Measurements from ENCODE around the gene GTF3C4. TPM values are rescaled to one million over a fixed set of nuclear protein-coding genes. Genes with fewer than 3 reads are reported as not detected.

The GTF3C4 gene
- total and polyA plus RNA-seq, 2 experiments from 2014 or later = 9.5 to 39.6 TPM

DNA sequence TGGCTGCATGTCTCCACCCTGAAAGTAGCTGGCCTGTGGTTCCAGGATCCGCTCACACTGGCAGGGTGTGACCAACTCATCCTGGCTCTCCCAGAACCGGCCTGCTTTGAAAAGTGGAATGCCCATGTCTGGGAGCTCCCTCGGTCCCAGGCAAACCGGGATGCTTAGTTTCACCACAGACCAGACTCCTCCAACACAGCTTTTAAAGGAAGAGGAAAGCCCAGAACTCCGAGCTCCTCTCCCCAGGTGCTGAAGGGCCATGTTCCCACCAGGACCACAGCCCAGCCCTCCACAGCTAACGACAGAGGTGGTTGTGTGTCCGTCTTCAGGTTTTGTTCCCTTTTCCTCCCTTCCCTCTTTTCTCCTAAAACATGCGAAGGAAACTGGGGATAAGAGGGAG lies 38.0 kb downstream of the GTF3C4 start:
- H3K36me3 ChIP-seq (ENCODE audit: insufficient read depth) = no peaks in the 10 kb centered on the region
- H3K4me1 Mint-ChIP-seq = no peaks in the 10 kb centered on the region
- no peak overlapping the region for H3K4me3 Mint-ChIP-seq
- TF ChIP-seq, protein P1, sequence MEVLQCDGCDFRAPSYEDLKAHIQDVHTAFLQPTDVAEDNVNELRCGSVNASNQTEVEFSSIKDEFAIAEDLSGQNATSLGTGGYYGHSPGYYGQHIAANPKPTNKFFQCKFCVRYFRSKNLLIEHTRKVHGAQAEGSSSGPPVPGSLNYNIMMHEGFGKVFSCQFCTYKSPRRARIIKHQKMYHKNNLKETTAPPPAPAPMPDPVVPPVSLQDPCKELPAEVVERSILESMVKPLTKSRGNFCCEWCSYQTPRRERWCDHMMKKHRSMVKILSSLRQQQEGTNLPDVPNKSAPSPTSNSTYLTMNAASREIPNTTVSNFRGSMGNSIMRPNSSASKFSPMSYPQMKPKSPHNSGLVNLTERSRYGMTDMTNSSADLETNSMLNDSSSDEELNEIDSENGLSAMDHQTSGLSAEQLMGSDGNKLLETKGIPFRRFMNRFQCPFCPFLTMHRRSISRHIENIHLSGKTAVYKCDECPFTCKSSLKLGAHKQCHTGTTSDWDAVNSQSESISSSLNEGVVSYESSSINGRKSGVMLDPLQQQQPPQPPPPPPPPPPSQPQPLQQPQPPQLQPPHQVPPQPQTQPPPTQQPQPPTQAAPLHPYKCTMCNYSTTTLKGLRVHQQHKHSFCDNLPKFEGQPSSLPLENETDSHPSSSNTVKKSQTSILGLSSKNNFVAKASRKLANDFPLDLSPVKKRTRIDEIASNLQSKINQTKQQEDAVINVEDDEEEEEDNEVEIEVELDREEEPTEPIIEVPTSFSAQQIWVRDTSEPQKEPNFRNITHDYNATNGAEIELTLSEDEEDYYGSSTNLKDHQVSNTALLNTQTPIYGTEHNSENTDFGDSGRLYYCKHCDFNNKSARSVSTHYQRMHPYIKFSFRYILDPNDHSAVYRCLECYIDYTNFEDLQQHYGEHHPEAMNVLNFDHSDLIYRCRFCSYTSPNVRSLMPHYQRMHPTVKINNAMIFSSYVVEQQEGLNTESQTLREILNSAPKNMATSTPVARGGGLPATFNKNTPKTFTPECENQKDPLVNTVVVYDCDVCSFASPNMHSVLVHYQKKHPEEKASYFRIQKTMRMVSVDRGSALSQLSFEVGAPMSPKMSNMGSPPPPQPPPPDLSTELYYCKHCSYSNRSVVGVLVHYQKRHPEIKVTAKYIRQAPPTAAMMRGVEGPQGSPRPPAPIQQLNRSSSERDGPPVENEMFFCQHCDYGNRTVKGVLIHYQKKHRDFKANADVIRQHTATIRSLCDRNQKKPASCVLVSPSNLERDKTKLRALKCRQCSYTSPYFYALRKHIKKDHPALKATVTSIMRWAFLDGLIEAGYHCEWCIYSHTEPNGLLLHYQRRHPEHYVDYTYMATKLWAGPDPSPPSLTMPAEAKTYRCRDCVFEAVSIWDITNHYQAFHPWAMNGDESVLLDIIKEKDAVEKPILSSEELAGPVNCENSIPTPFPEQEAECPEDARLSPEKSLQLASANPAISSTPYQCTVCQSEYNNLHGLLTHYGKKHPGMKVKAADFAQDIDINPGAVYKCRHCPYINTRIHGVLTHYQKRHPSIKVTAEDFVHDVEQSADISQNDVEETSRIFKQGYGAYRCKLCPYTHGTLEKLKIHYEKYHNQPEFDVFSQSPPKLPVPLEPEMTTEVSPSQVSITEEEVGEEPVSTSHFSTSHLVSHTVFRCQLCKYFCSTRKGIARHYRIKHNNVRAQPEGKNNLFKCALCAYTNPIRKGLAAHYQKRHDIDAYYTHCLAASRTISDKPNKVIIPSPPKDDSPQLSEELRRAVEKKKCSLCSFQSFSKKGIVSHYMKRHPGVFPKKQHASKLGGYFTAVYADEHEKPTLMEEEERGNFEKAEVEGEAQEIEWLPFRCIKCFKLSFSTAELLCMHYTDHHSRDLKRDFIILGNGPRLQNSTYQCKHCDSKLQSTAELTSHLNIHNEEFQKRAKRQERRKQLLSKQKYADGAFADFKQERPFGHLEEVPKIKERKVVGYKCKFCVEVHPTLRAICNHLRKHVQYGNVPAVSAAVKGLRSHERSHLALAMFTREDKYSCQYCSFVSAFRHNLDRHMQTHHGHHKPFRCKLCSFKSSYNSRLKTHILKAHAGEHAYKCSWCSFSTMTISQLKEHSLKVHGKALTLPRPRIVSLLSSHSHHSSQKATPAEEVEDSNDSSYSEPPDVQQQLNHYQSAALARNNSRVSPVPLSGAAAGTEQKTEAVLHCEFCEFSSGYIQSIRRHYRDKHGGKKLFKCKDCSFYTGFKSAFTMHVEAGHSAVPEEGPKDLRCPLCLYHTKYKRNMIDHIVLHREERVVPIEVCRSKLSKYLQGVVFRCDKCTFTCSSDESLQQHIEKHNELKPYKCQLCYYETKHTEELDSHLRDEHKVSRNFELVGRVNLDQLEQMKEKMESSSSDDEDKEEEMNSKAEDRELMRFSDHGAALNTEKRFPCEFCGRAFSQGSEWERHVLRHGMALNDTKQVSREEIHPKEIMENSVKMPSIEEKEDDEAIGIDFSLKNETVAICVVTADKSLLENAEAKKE (CRISPR knock-in tag; IDR thresholded peaks at IDR 0.05) = no peak
- no peak for TF ChIP-seq ZNF114 (CRISPR knock-in tag; IDR thresholded peaks at IDR 0.05)
- TF ChIP-seq EZH2phosphoT487 (IDR thresholded peaks at IDR 0.05; ENCODE audit: unreplicated experiment) = no peak
- no peak for TF ChIP-seq REST (IDR thresholded peaks at IDR 0.05; ENCODE audit: unreplicated experiment)
- TF ChIP-seq STAT1 (IDR thresholded peaks at IDR 0.05; ENCODE audit: unreplicated experiment) = no peak
- no peak for TF ChIP-seq CTCF (conservative IDR thresholded peaks at IDR 0.05; ENCODE audit: low read depth in 2 of 2)
- TF ChIP-seq ETS1 (IDR thresholded peaks at IDR 0.05) = no peak
- no peak for TF ChIP-seq EZH2 (IDR thresholded peaks at IDR 0.05; ENCODE audit: low read depth, unreplicated experiment)
- TF ChIP-seq POLR2AphosphoS5 (IDR thresholded peaks at IDR 0.05; ENCODE audit: low read depth) = no peak
- peaks cover under 1% of the 10 kb centered on the region; the same call in 1 of the 3 replicates for H3K36me3 Mint-ChIP-seq (ENCODE audit: low read depth)
- no peaks in the 10 kb centered on the region for H3K79me2 ChIP-seq (replicated peaks; ENCODE audit: insufficient read depth)
- no peaks in the 10 kb centered on the region for H3K27me3 Mint-ChIP-seq (ENCODE audit: insufficient read depth, low read depth, poor library complexity)
- no peak overlapping the region for H3K4me2 ChIP-seq
- no peaks in the 10 kb centered on the region for H3F3A ChIP-seq (replicated peaks; ENCODE audit: low read depth)
- no peaks in the 10 kb centered on the region for H3K27me3 ChIP-seq (ENCODE audit: insufficient read depth)
- H3K9me3 Mint-ChIP-seq = peaks cover 17% of the 10 kb centered on the region
- H3K4me1 ChIP-seq (ENCODE audit: insufficient read depth) = no peaks in the 10 kb centered on the region
- no peak overlapping the region for H2AFZ ChIP-seq
- no peak overlapping the region for H3K4me3 ChIP-seq
- H4K20me1 ChIP-seq (replicated peaks; ENCODE audit: insufficient read depth) = no peaks in the 10 kb centered on the region
- DNase-seq (ENCODE audit: low spot score) = no peak
- ATAC-seq = no peak
- no peak overlapping the region for H3K27ac Mint-ChIP-seq
- no peak overlapping the region for H3K27ac ChIP-seq (ENCODE audit: low read depth)
- no peaks in the 10 kb centered on the region for H3K9me2 ChIP-seq (ENCODE audit: insufficient read depth)

All from GM23338 (cell line).